NCI-H460 (cell line): ENCODE results near the gene HMGB1. TPM values are rescaled to one million over a fixed set of nuclear protein-coding genes. Genes with fewer than 3 reads are reported as not detected.

Experiments
- DNase-seq: peaks from one replicate; pipeline ENCODE4 v3.0.0-alpha.2; 2016; ENCODE audit warnings: low read depth; ENCODE audit errors: extremely low read depth
- total RNA-seq: library from RNA; depleted of rRNA; stranded (reverse); fragments of >200 nt; shearing (Covaris generic); gene quantifications from 2 replicates; pipeline ENCODE4 v1.2.3, GENCODE V29; 2014; rRNA removed

The HMGB1 gene
- total RNA-seq, 1 experiment from 2014 or later = 532 TPM

DNA sequence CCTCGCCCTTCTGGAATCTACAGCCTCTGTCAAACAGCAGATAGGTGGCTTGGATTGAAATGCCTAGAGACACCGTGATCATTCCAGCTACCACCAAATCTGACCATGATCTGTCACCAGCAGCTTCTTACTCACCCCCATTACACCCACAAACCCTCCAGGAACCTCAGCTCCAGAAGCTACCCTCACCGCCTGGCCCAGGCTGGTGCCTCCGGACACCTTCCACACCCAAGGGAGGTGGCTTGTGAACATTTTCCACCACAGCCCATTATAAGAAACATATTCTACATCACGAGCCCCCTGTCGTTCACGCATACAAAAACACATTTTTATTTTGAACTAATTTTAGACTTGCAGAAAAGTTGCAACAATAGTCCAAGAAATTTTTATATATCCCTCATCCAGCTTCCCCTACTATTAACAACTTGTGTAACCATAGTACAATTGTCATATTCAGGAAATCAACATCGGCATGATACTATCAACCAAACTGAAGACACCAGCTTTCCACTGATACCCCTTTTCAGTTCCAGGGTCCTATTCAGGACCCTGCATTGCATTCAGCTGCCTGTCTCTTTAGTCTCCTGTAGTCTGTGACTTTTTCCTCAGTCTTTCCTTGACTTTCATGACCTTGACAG lies 58.8 kb downstream of the HMGB1 start:
- no peak for DNase-seq

Other genes starting within 250 kb of the HMGB1 start
- 5.8 and 6.1 TPM in 2 replicates for gene KATNAL1, start 158.4 kb downstream of the HMGB1 start, total RNA-seq
- not detected in 2 replicates for gene UBE2L5, start 43.4 kb downstream of the HMGB1 start, total RNA-seq
- 12.5 and 13.0 TPM in 2 replicates for gene USPL1, start 152.0 kb upstream of the HMGB1 start, total RNA-seq